ENCODE results near the gene GATA5. TPM values are rescaled to one million over a fixed set of nuclear protein-coding genes. Genes with fewer than 3 reads are reported as not detected.

The GATA5 gene
- total RNA-seq, 2 experiments from 2014 or later = not detected

DNA sequence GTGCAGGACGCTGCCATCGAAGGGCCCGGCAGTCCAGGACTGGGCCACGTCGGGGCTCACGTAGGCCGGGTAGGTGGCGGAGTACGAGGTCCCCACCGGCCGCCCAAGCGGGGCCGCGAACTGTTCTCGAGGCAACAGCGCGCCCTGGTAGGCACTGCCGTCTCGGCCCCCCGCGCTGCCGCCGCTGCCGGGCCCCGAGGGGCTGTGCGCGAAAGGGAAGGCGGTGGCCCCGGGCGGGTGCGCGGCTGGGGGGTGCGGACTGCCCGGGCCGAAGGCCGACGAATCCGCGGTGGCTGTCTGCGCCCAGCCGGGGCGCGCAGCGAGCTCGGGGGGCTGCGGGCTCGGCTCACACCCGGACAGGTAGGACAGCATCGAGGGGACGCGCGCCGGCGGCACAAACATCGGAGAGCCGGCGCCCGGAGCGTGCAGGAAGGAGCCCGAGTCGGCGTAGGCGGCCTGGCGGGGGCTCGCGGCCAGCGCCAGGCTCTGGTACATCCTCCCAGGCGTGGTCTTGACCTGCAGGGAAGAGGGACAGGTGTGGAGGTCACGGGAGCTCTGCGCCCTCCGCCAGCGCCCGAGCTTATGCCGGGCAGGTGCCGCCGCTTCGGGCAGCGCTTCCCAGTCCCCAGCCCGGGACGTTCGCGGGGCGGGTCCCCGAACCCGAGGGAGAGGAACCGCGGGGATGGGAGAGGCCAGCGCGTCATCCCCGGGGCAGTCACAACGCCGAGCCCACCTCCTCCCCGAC is 596 bp downstream of the GATA5 start:
- POLR2A ChIA-PET = no interaction called here
- CTCF ChIA-PET = interaction anchor here (1.5 kb wide), 1 partner anchor 130 kb away, joined by 3 read pairs; no protein-coding TSS in a partner anchor

DNA sequence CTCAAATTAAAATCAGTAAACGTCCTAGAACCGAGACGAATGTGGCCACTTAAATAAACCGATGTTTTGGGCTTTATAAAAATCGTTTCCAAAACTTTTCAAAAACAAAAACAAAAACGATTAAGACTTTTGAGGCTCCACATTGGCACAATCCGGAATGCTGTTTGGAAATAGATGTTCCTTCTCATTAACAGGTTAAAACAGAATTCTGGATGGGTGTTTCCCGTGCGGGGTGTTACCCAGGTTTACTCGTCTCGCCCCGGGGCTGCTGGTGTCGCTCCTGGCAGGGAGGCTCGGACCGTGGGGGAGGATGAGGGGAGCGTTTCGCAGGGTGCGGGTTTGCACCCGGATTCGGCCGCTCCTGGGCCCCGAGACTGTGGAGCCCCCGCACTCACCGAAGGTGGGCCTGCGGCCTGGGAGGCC is 1.2 kb downstream of the GATA5 start:
- CTCF ChIA-PET = interaction anchor here (1.5 kb wide), 1 partner anchor 130 kb away, joined by 3 read pairs; no protein-coding TSS in a partner anchor
- POLR2A ChIA-PET = no interaction called here

DNA sequence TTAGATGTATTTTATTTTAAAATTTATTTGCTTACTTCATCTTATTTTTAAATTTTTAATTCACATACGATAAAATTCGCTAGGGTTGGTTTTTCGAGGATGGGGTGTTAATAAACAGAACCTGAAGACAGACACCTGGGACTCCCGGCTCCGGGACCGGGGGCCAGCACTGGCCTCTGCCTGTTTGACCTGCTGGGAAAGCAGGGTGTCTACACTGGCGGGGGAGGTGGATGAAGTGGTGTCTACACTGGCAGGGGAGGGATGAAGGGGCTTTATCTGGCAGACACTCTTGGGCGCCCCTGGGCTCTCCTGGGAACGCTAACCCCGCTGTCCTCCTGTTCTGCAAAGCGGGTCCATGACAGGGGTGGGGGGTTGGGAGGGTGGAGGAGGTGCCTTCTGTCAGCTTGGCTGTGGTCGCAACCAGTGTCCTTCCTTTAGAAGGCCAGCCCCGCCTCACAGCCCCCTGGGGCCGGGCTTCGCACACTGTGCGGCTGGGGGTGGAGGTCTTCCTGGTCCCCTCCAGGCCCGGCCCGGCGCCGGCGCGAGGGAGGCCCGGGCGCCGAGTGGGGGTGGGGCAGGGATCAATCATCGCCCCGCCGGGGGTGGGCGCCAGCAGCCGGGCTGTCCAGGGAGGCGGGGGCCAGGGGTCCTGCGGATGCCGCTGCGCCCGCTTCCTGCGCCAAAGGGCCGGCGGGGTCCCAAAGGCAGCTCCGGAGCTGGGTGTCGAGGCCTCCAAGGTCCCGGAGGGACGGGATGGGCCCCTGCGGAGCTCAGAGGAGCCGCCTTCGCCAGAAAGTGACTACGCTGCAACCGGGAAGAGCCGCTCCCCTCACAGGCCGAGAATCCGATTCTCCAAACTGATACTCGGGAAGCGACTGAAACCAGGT is 1.8 kb downstream of the GATA5 start:
- POLR2A ChIA-PET = no interaction called here
- CTCF ChIA-PET = interaction anchor here (1.5 kb wide), 1 partner anchor 131 kb away, joined by 3 read pairs; no protein-coding TSS in a partner anchor

DNA sequence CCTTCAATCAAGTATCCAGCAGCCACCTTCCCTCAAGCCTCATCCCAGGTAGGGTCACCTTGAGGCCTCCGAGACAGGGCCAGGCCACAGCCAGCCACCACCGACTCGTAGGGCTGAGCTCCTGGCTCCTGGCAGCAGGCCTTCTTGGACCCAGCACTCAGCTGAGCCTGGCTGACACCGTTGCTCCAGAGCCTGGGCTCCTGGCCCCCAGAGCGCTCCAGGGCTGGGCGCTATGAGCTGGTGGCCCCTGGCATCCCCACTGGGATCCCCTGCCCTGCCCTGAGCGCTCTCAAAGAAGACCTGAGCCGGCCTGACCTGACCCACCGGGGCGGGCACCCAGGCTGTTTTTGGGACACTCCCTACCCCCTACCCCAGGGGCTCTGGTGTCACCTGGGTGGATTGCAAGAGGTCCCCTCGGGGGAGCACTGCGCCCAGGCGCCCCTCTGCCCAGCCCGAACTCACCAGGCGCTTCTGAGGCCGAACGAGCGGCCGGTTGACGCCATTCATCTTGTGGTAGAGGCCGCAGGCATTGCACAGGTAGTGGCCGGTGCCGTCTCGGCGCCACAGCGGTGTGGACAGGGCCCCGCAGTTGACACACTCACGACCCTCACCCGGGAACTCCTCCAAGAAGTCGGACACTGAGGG is 2.7 kb downstream of the GATA5 start:
- CTCF ChIA-PET = no interaction called here
- POLR2A ChIA-PET = no interaction called here

DNA sequence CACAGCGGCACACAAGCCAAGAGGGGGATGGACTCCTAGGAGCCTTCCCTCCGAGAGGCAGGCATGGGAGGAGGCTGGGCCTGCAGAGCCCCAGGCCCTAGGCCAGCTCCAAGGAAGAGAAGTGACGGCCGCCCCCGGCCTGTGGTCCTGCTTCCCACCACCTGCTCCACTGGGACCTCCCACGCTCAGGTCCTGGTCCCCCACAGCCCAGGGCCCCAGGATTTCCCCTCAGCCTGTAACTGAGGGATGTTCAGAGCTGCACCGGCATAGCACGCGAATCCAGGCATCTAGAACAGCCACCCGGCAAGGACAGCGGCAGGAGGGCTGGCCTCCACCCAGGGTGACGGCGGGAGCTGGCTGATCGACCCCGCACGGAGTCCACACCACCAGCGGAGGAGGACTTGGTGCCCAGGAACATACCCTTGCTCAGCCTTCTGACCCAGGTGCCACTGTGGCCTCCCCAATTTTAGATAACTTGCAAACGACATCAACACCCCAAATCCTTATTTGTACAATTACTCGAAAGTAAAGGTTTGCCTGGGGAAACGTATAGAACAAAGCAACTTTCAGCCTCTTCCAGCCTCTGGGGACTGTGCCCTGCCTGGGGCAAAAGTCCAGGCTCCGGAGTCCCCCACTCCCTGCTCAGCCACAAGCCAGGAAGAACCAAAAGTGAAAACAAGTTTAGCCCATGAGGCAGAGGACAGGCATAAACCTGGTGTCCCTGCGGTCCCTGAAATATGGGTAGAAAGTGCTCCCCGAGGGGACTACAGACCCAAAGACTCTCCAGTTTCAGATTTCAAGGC is 3.5 kb downstream of the GATA5 start:
- CTCF ChIA-PET = no interaction called here
- POLR2A ChIA-PET = no interaction called here

GRCh38 chr20:62470459-62470858 is 5.3 kb downstream of the GATA5 start:
- ChIA-PET CTCF (interaction anchor here (0.6 kb wide), 1 partner anchor 730 kb away, joined by 3 read pairs; no protein-coding TSS in a partner anchor), POLR2A (no interaction called here)

DNA sequence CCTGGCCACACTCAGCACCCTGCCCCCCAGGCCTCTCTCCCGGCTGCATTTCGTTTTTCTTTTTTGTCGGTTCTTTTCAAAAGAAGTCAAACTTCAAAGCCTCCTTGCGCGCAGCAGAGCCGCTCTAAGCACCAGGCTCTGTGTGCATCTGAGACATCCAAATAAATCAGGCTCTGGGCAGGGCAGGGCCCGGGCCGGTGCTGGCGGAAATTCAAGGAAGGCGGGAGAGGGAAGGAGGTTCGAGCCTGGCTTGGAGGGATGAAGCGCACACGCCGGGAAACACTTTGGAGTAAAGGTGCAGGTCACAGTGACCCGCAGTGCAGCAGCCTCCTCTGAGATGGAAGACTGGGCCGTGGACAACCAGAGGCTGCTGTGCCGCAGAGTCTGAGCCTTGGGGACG is 5.8 kb downstream of the GATA5 start:
- ChIA-PET POLR2A (no interaction called here), CTCF (no interaction called here)

DNA sequence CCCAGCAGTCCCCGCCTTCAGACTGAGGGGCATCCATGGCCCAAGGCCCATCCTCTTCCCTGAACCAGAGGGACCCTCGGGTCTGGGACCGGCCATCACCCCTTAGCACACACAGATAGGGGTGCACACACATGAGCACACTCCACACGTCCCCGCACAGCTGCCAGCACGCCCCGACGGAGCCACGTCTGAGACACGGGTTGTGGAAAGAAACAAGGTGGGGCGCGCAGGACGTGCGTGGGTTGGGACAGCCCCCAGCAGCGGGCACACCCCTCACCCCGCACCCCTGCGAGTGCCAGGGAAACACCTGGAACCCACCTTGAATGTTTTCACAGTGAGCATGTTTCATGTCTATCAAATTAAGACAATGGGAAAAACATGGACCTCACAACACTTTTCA is 6.4 kb downstream of the GATA5 start:
- CTCF ChIA-PET = no interaction called here
- POLR2A ChIA-PET = no interaction called here

- POLR2A ChIA-PET = no interaction called here
- CTCF ChIA-PET = no interaction called here
Measured at GRCh38 chr20:62466806-62467537, 8.8 kb downstream of the GATA5 start.

- POLR2A ChIA-PET = no interaction called here
- CTCF ChIA-PET = no interaction called here
Measured at GRCh38 chr20:62466072-62466760, 9.6 kb downstream of the GATA5 start.

DNA sequence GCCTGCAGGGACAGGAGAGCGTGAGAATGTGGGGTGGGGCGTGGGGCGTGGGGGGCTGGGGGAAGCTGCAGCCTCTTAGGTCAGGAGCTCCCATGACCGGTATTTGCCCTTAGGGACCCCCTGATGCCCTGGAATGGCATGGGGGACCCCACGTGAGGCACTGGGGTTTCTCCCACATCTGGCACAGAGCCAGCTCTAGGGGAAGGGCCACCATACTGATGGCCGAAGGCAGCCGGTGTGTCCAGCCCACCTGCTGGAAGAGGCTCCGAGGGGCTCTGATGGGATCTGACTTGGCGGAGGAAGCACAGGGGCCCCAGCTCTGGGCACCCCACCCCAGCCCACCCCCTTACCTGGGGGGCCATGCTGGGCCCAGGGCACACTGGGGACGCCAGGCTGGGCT is 10.8 kb downstream of the GATA5 start:
- POLR2A ChIA-PET = no interaction called here
- CTCF ChIA-PET = no interaction called here

GRCh38 chr20:62464425-62464770 is 11.4 kb downstream of the GATA5 start:
- ChIA-PET CTCF (no interaction called here), POLR2A (no interaction called here)

DNA sequence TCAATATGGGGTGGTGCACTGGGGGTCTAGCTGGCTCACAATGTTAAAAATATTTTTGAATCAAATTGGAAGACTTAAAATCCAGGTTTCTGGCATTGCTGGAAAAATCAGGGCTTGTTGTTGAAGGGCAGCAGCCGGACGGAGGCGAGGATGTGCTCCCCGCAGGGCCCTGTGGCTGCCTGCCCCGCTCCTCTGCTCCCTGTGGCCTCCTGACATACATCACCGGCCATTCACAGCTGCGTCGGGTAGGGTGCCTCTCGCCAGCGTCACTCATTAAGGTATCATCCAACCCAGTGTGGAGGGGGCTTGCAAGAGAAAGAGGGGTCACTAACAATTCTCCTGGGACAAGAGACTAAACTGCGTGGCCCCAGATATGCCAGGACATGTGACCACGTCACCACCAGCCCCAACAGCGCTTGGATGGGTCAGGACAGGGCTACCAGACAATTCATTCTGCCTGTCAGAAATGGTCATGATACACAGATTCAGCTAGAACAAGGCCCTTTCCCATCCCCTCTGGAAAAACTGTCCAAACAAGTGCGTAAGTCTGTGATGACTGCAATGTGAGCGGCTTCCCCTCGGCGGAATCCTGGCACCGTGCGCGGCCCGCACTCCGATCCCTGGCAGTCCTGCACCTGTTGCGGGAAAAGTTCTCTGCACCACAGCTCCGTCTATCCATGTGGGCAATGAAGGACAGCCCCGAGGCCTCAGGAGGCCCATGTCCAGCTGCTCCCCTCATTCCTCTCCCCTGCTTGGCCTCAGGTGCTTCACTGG is 12.0 kb downstream of the GATA5 start:
- CTCF ChIA-PET = no interaction called here
- POLR2A ChIA-PET = no interaction called here

DNA sequence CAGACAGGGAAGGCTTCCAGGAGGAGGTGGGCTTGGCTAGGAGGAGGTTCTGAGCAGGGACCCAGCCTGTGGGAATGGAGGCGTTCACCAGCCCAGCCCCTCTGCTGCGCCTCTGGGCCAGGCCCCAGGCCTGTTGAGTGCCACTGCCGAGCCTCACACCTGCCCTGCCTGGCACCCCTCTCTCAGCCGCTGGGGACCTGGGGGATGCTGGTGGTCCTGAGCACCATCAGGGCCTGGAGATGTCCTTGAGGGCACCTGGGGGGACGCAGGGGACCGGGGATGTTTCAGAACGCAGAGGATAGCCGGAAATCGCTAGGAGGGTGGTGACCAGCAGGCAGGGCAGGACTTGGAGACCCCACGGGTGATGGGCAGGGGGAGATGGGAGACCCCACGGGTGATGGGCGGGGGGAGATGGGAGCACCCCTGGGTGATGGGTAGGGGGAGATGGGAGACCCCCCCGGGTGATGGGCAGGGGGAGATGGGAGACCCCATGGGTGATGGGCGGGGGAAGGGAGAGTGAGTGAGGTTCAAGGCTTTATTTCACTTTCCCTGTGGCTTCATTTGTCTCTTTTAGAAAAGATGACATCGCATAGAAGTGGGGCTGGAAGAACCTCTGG is 12.7 kb downstream of the GATA5 start:
- ChIA-PET CTCF (no interaction called here), POLR2A (no interaction called here)

- ChIA-PET POLR2A (no interaction called here), CTCF (no interaction called here)
Measured at GRCh38 chr20:62461834-62462233, 14.0 kb downstream of the GATA5 start.

- CTCF ChIA-PET = no interaction called here
- POLR2A ChIA-PET = no interaction called here
Measured at GRCh38 chr20:62461157-62461556, 14.6 kb downstream of the GATA5 start.

- CTCF ChIA-PET = no interaction called here
- POLR2A ChIA-PET = no interaction called here
Measured at GRCh38 chr20:62460678-62461077, 15.1 kb downstream of the GATA5 start.

DNA sequence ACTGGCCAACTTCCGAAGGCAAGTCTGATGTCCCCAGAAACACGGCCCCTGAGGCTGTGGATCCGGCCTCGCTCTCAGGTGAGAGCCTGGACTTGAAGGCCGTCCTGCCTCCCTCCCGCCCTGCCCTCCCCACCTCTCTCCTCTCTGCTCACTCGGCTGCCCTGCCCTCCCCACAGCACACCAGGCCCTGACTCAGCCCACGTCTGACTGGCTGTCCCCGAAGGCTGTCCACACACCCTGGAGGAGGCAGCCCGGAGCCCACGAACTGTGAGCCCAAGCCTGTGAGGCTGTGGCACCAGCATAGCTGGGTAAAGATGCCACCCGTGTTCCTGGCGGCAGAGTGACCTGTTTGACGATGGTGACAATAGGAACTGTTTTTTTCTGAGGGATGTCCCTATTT is 16.3 kb downstream of the GATA5 start:
- CTCF ChIA-PET = no interaction called here

More for the DNA sequence above, 16.3 kb downstream of the GATA5 start:
- POLR2A ChIA-PET = no interaction called here

Data from activated CD8-positive, alpha-beta memory T cell treated with anti-CD3 and anti-CD28 coated beads for 36 hours (primary cell).